ENCODE results near the gene LIPH.
"Not testable (repeated sequence)": the region's sequence is repeated elsewhere in the genome, so short reads cannot be mapped to it uniquely, and the experiment has no call there.

The LIPH gene

DNA sequence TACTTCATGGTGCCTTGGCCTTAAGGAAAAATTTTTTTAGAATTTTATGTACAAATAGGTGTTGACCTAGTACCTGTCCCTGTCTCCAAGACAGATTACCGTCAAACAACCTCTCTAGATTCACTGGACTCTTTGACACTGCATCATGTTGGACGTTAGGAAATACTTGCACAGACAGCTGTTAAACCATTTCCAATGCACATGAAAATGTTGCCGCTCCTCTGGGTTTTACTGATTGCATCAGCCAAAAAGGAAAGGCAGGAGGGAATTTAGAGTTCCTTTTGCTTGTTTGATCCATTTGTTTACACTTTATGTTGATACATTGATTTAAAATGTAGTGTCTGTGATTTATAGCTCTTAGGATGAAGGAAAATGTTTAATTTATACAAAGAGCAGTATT lies 68.1 kb downstream of the LIPH start:
- DNase-seq = no peak

DNA sequence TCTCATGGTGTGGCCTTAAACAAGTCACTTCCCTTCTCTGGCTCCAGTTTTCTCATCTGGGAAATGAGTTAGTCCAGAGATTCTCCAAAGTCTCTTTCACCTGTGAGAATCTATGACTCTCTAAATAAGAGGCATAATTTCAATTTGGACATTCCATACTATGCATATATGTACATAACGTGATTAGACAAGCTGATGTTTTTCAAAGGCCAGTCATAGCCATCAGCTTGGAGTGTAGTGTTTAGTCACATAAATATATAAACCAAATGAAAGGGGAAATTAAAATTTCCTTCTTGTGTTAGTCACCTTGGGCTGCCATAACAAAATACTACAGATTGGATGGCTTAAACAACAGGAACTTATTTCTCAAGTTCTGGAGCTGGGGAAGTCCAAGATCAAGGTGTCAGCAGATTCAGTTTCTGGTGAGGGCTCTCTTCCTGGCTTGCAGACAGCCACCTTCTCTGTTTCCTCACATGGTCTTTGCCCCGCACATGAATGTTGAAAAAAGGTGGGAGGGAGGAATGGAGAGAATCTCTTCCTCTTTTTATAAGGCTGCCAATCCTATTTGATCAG lies 72.9 kb downstream of the LIPH start:
- DNase-seq = no peak

DNA sequence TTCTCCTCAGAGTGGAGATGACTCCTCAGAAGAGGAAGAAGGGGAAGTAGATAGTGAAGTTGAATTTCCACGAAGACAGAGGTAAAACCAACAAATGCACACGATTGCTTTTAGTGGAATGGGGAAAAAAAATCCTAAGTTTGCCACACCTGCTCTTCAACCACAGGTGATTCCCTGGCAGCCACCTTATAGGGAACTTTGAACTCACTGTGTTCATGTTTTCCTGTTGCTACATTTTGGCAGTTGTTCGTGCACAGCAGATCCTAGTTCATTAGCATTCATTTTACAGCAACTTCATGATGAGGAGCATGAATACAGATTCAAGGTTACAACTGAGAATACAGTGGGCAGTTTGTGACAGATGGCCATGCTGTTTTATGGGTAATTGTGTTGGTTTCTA lies 75.1 kb downstream of the LIPH start:
- no peak for DNase-seq

DNA sequence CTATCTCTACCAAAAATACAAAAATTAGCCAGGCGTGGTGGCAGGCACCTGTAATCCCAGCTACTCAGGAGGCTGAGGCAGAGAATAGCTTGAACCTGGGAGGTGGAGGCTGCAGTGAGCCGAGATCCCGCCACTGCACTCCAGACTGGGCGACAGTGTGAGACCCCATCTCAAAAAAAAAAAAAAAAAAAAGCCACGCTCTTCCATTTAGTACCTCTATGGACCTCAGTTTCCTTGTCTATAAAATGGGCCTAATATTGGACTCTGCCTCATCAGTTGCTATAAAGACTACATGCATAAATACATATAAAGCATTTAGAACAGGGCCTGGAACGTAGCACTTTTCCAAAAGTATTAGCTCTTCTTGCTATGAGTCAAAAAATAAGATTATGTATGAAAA lies 77.5 kb downstream of the LIPH start:
- not testable (repeated sequence) for DNase-seq

DNA sequence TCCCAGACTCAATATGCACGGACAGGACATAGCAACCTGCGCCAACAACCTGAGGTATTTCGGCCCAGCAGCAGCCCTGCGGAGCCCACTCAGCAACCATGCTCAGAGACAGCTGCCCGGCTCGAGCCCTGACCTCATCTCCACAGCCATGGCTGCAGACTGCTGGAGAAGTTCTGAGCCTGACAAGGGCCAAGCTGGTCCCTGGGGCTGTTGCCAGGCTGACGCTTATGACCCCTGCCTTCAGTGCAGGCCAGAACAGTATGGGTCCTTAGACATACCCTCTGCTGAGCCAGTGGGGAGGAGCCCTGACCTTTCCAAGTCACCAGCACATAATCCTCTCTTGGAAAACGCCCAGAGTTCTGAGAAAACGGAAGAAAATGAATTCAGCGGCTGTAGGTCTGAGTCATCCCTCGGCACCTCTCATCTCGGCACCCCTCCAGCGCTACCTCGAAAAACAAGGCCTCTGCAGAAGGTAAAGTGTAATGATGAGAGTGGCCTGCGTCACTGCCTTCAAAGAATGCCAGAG lies 79.0 kb downstream of the LIPH start:
- DNase-seq = no peak

DNA sequence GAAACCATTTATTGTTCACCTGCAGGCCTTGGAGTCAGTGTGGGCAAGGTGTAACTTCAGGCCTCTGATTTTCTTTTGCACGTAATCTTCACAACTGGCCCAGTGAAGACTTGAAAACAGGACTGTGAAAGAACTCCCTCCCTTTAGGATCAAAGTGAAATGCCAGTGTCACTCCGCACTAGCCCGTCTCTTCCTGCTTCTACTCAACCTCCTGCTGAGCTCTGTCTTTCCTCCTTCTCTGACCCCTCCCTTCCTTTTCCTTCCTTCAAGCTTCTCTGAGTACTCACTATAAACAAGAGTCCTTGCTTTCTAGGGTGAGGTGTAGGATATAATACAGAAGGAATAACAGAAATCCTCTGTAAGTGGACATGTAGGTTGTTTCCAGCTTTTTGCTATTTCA lies 82.1 kb downstream of the LIPH start:
- DNase-seq = no peak

DNA sequence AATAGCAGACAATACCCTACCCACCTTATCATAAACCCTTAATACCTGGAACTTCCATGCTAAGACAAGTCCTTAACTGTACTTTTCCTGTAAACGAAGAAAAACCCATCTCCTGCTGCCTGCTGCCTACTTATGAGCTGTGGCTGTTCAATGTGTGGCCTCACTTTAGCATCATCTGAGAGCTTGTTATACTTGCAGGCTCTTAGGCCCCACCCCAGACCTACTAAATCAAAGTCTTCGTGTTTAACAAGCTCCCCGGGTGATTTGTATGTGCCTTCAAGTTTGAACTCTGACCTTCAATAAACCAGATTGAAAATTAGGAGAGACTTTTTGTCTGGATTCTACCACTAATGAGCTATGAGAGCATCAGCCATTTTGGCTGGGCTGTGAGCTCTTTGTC lies 82.8 kb downstream of the LIPH start:
- DNase-seq = no peak

DNA sequence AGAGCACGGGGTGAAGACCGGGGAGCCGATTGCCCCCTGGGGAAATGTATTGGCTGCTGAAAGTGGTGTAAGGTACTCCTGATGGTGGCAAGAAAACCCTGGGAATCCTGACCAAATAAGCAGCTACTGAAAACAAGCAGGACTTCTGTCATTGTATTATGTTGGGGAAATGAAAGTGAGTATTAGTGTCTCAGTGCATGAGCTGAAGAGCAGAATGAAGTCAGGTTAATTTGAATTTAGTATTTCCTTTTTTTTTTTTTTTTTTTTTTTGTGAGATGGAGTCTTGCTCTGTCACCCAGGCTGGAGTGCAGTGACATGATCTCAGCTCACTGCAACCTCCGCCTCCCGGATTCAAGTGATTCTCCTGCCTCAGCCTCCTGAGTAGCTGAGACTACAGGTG lies 86.3 kb downstream of the LIPH start:
- DNase-seq = not testable (repeated sequence)

DNA sequence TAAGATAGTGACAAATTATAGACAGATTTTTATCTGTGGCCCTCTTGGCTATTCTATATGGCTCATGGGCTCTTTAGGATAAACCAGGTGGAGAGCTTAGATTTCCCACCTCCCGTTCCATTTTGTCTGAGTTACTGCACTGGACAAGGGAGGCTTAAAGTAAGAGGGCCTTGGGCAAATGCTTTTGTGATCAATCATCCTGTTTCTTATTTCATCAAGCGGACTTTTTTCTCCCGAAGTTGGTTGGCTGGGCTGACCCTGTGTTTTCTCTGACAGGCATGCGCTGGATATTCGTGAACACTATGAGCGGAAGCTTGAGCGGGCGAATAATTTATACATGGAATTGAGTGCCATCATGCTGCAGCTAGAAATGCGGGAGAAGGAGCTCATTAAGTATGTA lies 86.9 kb downstream of the LIPH start:
- no peak for DNase-seq

DNA sequence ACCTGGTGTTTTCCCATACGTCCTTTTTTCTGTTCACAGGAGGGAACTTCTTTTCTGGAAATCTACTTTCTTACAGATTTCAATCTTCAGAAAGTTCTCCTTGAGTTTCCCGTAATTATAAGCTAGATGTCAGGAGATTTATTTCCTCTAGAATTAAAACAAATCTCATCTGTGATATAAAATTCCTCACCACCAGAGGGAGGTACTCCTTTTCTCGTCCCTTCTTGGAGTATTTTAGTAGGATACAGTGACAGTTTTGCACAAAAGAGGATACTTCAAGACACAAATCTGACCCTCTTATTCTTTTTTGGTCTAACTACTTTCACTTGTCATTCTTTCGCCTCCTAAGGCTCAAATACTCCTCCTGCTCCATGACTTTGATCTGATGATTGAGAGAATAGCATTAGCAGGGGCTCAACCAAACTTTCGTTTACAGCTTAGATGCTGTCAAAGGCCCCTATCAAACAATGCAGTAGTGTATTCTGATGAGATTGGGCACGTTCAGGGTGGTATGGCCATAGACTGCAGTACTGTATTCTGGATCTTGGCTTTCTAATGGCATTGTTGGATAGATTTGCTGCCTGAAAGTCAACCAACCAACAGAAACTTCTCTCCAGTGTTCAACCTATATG lies 91.6 kb downstream of the LIPH start:
- DNase-seq = no peak

DNA sequence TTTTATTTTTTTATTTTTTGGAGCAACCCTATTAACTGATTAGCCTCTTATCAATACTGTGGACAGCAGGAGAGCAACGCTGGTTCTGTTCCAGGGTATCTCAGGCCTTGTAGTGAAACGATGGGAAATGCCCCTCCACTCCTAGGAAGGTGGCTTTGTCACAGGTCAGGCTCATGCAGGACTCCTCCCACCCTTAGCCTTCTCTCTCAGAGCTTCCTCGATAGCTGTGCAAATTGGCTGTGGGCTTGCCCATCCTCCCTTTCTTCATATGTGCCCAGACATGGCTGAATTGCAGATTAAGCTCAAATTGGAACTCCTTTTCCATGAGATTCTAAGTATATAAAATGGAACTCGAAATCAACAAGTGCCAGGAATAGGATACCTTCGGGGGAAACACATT lies 92.1 kb downstream of the LIPH start:
- DNase-seq = no peak

DNA sequence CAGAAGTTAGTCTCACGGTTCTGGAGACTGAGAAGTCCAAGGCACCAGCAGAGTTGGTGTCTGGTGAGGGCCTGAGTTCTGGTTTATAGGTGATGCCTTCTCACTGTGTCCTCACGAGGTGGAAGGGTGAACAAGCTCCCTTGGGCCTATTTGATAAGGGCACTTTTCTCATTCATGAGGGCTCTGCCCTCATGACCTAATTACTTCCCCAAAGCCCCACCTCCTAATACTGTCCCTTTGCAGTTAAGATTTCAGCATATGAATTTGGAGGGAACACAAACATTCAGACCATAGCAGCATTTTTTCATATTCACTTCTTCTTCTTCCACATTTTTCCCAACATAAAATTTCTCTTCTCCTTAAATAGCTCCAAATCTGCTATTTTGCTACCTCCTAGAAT lies 95.0 kb downstream of the LIPH start:
- DNase-seq = no peak

All from effector CD8-positive, alpha-beta T cell (primary cell).